Type B pancreatic cell (in vitro differentiated cells): ENCODE results near the gene ACSF2. TPM values are rescaled to one million over a fixed set of nuclear protein-coding genes. Genes with fewer than 3 reads are reported as not detected.
"Not testable (repeated sequence)": the region's sequence is repeated elsewhere in the genome, so short reads cannot be mapped to it uniquely, and the experiment has no call there.

Experiments used
- DNase-seq: peaks from one replicate; pipeline ENCODE4 v3.0.0; 2021; ENCODE audit warnings: mixed read lengths; ENCODE audit not compliant: unreplicated experiment; ENCODE audit errors: extremely low spot score
- H3K27ac Mint-ChIP-seq: 2 replicates; pipeline ENCODE4 v1.8.0; 2021; ENCODE audit warnings: mild to moderate bottlenecking, mixed read lengths
- H3K27me3 Mint-ChIP-seq: 2 replicates; pipeline ENCODE4 v1.8.0; 2021; ENCODE audit warnings: mixed read lengths
- H3K36me3 Mint-ChIP-seq: 2 replicates; pipeline ENCODE4 v1.8.0; 2021; ENCODE audit warnings: mixed read lengths
- H3K4me1 Mint-ChIP-seq: one replicate; pipeline ENCODE4 v1.8.0; 2021; ENCODE audit warnings: mixed read lengths; ENCODE audit not compliant: unreplicated experiment
- H3K4me3 Mint-ChIP-seq: 2 replicates; pipeline ENCODE4 v1.8.0; 2021; ENCODE audit warnings: mild to moderate bottlenecking, mixed read lengths
- H3K9me3 Mint-ChIP-seq: 2 replicates; pipeline ENCODE4 v1.8.0; 2021; ENCODE audit warnings: mixed read lengths
- CTCF ChIP-seq: fragments of 200-600 bp; sonication (generic); conservative IDR thresholded peaks from 2 replicates; pipeline ENCODE4 v1.5.0; 2021; ENCODE audit warnings: antibody characterized with exemption, mild to moderate bottlenecking
- total RNA-seq: library from RNA; stranded (reverse); gene quantifications from 2 replicates; pipeline ENCODE4 v1.2.1, GENCODE V29; 2021; ENCODE audit warnings: low replicate concordance

Gene ACSF2
- total RNA-seq, 1 donor from 2014 or later: 57.3 TPM

DNA sequence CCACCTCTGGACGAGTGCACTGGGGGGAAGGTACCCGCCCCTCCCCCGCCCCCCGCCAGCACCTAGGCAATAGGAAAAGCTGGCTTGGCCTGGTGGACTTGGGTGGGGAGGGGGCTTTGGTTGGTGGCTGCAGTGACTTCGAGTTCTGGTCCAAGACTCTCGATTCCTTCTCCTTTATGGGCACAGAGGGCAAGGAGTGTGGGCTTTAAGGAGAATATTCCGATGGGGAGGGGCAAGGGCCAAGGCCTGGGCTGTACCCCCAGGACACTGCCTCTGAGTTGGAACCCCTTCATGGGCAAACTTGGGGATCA, 409 bp downstream of the ACSF2 start:
- Mint-ChIP-seq H3K4me3 (peak overlapping the region; percentile 91), H3K27me3 (no peaks in the 10 kb centered on the region), H3K27ac (peak overlapping the region; percentile 95), H3K36me3 (peaks cover 6% of the 10 kb centered on the region), H3K9me3 (peaks cover 5% of the 10 kb centered on the region), H3K4me1 (peaks cover 51% of the 10 kb centered on the region)
- DNase-seq: no peak
- no peak for TF ChIP-seq CTCF

GRCh38 chr17:50426814-50427787, 1.1 kb downstream of the ACSF2 start:
- H3K27ac Mint-ChIP-seq: peak overlapping the region; percentile 95
- no peak for DNase-seq
- H3K4me3 Mint-ChIP-seq: peak overlapping the region; percentile 91
- no peaks in the 10 kb centered on the region for H3K27me3 Mint-ChIP-seq
- peaks cover 48% of the 10 kb centered on the region for H3K4me1 Mint-ChIP-seq
- H3K9me3 Mint-ChIP-seq: peaks cover 5% of the 10 kb centered on the region
- peak; percentile 35 for TF ChIP-seq CTCF
- H3K36me3 Mint-ChIP-seq: peaks cover 7% of the 10 kb centered on the region

- DNase-seq, H3K36me3 Mint-ChIP-seq, H3K27me3 Mint-ChIP-seq, H3K9me3 Mint-ChIP-seq: not testable (repeated sequence)
- Mint-ChIP-seq H3K4me3 (peak overlapping the region; percentile 91), H3K4me1 (peaks cover 48% of the 10 kb centered on the region), H3K27ac (peak overlapping the region; percentile 95)
These were observed 2.1 kb downstream of the ACSF2 start for GRCh38 chr17:50428126-50428525.

DNA sequence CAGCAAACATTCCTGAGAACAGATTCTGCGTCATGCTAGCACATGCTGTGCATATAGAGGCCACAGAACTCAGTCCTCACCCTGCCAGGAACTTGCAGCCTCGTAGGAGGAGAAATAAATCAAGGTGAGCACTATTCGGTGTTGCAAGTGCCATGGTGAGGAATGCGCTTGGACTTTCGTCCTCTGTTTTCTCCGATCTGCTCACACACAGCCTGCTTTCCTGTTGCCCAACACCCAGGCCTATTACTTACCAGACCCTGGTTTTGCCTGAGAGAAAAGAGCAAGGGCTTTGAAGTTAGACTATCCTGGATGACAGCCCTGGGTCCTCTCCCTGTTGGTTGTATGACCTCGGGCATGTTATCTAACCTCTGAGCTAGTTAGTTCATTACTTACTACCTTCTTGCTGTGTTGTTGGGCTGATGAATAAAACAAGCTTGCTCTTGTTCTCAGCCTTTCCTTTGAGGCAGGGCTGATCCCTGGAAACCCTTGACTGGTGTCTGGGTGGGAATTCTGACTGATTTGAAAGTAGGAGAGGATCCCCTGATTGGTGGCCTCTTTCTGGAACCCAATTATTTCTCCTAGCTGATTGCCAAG, 2.9 kb downstream of the ACSF2 start:
- no peaks in the 10 kb centered on the region for H3K27me3 Mint-ChIP-seq
- DNase-seq: no peak
- H3K36me3 Mint-ChIP-seq: peaks cover 7% of the 10 kb centered on the region
- H3K4me1 Mint-ChIP-seq: peaks cover 43% of the 10 kb centered on the region
- peak overlapping the region; percentile 92 for H3K27ac Mint-ChIP-seq
- H3K9me3 Mint-ChIP-seq: peaks cover 5% of the 10 kb centered on the region
- H3K4me3 Mint-ChIP-seq: peak overlapping the region; percentile 66
- TF ChIP-seq CTCF: no peak

DNA sequence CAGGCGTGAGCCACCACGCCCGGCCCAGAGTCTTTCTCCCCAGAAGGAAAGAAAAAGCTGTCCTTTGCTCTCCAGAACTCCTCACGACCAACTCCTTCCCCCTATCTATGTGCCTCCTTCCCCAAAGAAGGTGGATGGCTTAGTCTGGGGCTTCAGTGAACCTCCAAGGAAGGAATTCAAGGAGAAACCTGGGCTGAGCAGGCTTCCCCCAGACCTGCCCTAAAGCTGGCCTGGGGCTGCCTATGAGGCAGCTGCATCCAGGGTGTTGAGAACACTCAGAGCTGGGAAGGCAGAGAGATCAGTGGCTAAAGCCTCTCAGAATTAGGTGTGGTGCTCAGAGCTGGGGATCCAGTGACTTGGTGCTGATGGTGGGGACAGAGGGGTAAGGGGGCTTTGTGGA, 3.8 kb downstream of the ACSF2 start:
- TF ChIP-seq CTCF: no peak
- no peak for DNase-seq
- no peak overlapping the region for H3K4me3 Mint-ChIP-seq
- H3K36me3 Mint-ChIP-seq: peaks cover 7% of the 10 kb centered on the region
- peaks cover 5% of the 10 kb centered on the region for H3K9me3 Mint-ChIP-seq
- no peaks in the 10 kb centered on the region for H3K27me3 Mint-ChIP-seq
- peaks cover 38% of the 10 kb centered on the region for H3K4me1 Mint-ChIP-seq
- peak overlapping the region; percentile 92 for H3K27ac Mint-ChIP-seq
